B cell (primary cell): ENCODE data around the gene TCAIM. TPM values are rescaled to one million over a fixed set of nuclear protein-coding genes. Genes with fewer than 3 reads are reported as not detected.

Source experiments
- ATAC-seq: fragments of 200-7000 bp; cut with Tn5 transposase; one replicate; pipeline ENCODE4 v1.10.0; 2021; ENCODE audit warnings: low read depth, mild to moderate bottlenecking, moderate number of reproducible peaks, moderate library complexity
- CTCF ChIA-PET: fragments of 350-600 bp; sonication (Branson Sonifier 250); formaldehyde crosslinking; loops from one replicate; lab custom pipeline; 2021; ENCODE audit warnings: antibody characterized with exemption, inconsistent platforms; lab: Charles Lee
- POLR2A ChIA-PET: fragments of 350-600 bp; sonication (Branson Sonifier 250); formaldehyde crosslinking; loops from one replicate; lab custom pipeline; 2021; ENCODE audit warnings: antibody characterized with exemption; lab: Charles Lee
- DNase-seq: peaks from one replicate; pipeline ENCODE4 v3.0.0; 2013
- H2AFZ ChIP-seq: 2 replicates; pipeline ENCODE4 v1.6.1; 2012; ENCODE audit warnings: mild to moderate bottlenecking, low read depth, low read length; ENCODE audit not compliant: insufficient read depth, poor library complexity, severe bottlenecking
- H3K27ac ChIP-seq, 2 donors: 1 replicate in 1 of 2; 2 replicates in 1 of 2; pipeline ENCODE4 v1.5.1; 2012 to 2013; ENCODE audit warnings: low read length in 2 of 2, mild to moderate bottlenecking in 2 of 2, moderate library complexity in 1 of 2
- H3K27me3 ChIP-seq, 4 experiments: fragments of 200-600 bp in 1 of 4; sonication (generic) in 1 of 4; replicated peaks in 1 of 4; 1 replicate in 2 of 4; 2 replicates in 2 of 4; pipeline versions ENCODE4 v1.6.1 to v1.7.0; 2013 to 2016; ENCODE audit warnings: low read length in 3 of 4, mild to moderate bottlenecking in 2 of 4, mixed read lengths in 1 of 4, moderate library complexity in 1 of 4; ENCODE audit not compliant: insufficient read depth in 4 of 4, control insufficient read depth in 3 of 4; ENCODE audit errors: control extremely low read depth in 1 of 4
- H3K36me3 ChIP-seq, 2 experiments: replicated peaks in 1 of 2; 1 replicate in 1 of 2; 2 replicates in 1 of 2; pipeline versions ENCODE4 v1.6.1 to v1.7.1; 2013; ENCODE audit warnings: low read length in 1 of 2; ENCODE audit not compliant: insufficient read depth in 2 of 2, control insufficient read depth in 1 of 2; ENCODE audit errors: control extremely low read depth in 1 of 2, extremely low read depth in 1 of 2
- H3K4me1 ChIP-seq, 2 donors: fragments of 200-600 bp in 1 of 2; sonication (generic) in 1 of 2; 1 replicate in 1 of 2; 2 replicates in 1 of 2; pipeline versions ENCODE4 v1.5.1 to v1.6.1; 2013 to 2017; ENCODE audit warnings: low read length in 2 of 2; ENCODE audit not compliant: control insufficient read depth in 2 of 2, insufficient read depth in 2 of 2
- H3K4me2 ChIP-seq: replicated peaks from 2 replicates; pipeline ENCODE3; 2012; ENCODE audit warnings: mild to moderate bottlenecking, low read depth, low read length; ENCODE audit not compliant: poor library complexity, severe bottlenecking
- H3K4me3 ChIP-seq, 5 experiments: fragments of 200-600 bp in 1 of 5; sonication (generic) in 1 of 5; 1 replicate in 3 of 5; 2 replicates in 2 of 5; pipeline versions ENCODE4 v1.5.1 to v1.7.0; 2011 to 2016; ENCODE audit warnings: low read length in 4 of 5, mild to moderate bottlenecking in 4 of 5, low read depth in 2 of 5, control low read depth in 1 of 5, moderate library complexity in 1 of 5; ENCODE audit not compliant: insufficient read depth in 1 of 5; ENCODE audit errors: control extremely low read depth in 1 of 5, extremely low read depth in 1 of 5
- H3K79me2 ChIP-seq: fragments of 200-600 bp; sonication (generic); one replicate; pipeline ENCODE4 v1.6.0; 2016; ENCODE audit warnings: low read length; ENCODE audit not compliant: control insufficient read depth, insufficient read depth
- H3K9ac ChIP-seq: fragments of 200-600 bp; sonication (generic); 2 replicates; pipeline ENCODE4 v1.6.1; 2017; ENCODE audit warnings: mild to moderate bottlenecking, low read length, moderate library complexity
- H3K9me3 ChIP-seq, 3 donors: one replicate each; pipeline versions ENCODE4 v1.6.1 to v1.7.1; 2013; ENCODE audit warnings: low read length in 2 of 3; ENCODE audit not compliant: control insufficient read depth in 2 of 3, insufficient read depth in 1 of 3; ENCODE audit errors: control extremely low read depth in 1 of 3
- H4K20me1 ChIP-seq: 2 replicates; pipeline ENCODE4 v1.6.0; 2012; ENCODE audit warnings: mild to moderate bottlenecking, low read length; ENCODE audit not compliant: insufficient read depth, control insufficient read depth, poor library complexity, severe bottlenecking
- H3K27ac Mint-ChIP-seq: one replicate; pipeline ENCODE4 v1.8.0; 2021; ENCODE audit warnings: mixed read lengths
- H3K27me3 Mint-ChIP-seq: one replicate; pipeline ENCODE4 v1.8.0; 2021; ENCODE audit warnings: mixed read lengths
- H3K4me1 Mint-ChIP-seq: one replicate; pipeline ENCODE4 v1.8.0; 2021; ENCODE audit warnings: mixed read lengths
- H3K4me3 Mint-ChIP-seq: one replicate; pipeline ENCODE4 v1.8.0; 2021; ENCODE audit warnings: mixed read lengths
- H3K9me3 Mint-ChIP-seq: one replicate; pipeline ENCODE4 v1.8.0; 2022; ENCODE audit warnings: mixed read lengths; ENCODE audit not compliant: insufficient read depth
- CTCF ChIP-seq: fragments of 200-600 bp; IDR thresholded peaks from one replicate; pipeline ENCODE4 v1.8.0; 2022; ENCODE audit warnings: antibody characterized with exemption, mild to moderate bottlenecking
- EZH2 ChIP-seq: IDR thresholded peaks from 2 replicates; pipeline ENCODE4 v1.6.1; 2012; ENCODE audit warnings: borderline replicate concordance, low read depth, mild to moderate bottlenecking, moderate library complexity, low read length; ENCODE audit not compliant: insufficient read depth, poor library complexity, severe bottlenecking
- WGBS: methylation state at CpG from one replicate; pipeline ENCODE4 v1.1.5; 2013; ENCODE audit warnings: missing lambda C conversion rate; ENCODE audit not compliant: insufficient coverage; 5-methylcytosine and 5-hydroxymethylcytosine counted together
- intact Hi-C: fragments of 100-400 bp; cut with micrococcal nuclease; formaldehyde crosslinking; loops from one replicate; pipeline ENCODE4 v1.10.0; 2022
- polyA plus RNA-seq: library from polyadenylated mRNA; depleted of rRNA; stranded (reverse); fragments of >200 nt; gene quantifications from 2 replicates; pipeline ENCODE4 v1.2.3, GENCODE V29; 2012
- total RNA-seq, 2 donors: library from RNA; stranded (reverse); fragments of 120-200 nt in 1 of 2; gene quantifications; 1 replicate in 1 of 2; 2 replicates in 1 of 2; pipeline versions ENCODE4 v1.2.3 to v1.2.4, GENCODE V29; 2013 to 2022

Gene TCAIM
- total and polyA plus RNA-seq, 2 donors (not counting 1 experiment from before 2014, with no cell fraction given) = 4.3 to 15.8 TPM

DNA sequence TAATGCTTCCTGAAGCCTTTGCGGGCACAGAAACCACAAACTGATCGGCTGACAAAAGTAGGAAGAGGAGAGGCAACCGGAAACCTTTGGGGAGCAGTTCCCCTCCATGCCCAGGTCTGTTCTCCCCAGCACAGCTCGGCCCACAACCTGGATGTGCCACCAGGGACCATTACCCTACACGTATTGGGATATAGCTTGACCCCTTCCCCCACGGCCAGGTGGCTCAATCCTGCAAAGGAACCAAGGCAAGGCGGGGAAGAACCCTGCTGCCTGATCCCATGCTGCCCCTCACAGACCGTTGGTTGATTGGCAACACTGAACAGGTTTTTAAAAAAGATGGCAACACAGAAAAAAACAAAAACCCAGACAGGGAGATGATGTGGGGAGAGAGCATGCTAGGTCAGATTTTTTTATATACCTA is 19.7 kb upstream of the TCAIM start:
- no peaks in the 10 kb centered on the region for H3K9me3 ChIP-seq
- 6% methylated on average over 4 of the region's 8 CpGs for WGBS
- H2AFZ ChIP-seq = peak overlapping the region; percentile 32
- no peak for ATAC-seq
- H3K4me1 Mint-ChIP-seq = no peaks in the 10 kb centered on the region
- H3K4me1 ChIP-seq = no peaks in the 10 kb centered on the region
- intact Hi-C loops = no loop called here
- DNase-seq = no peak
- H3K9ac ChIP-seq = no peak overlapping the region
- H3K27me3 Mint-ChIP-seq = peaks cover 7% of the 10 kb centered on the region
- ChIA-PET POLR2A (no interaction called here), CTCF (no interaction called here)
- H3K79me2 ChIP-seq = no peaks in the 10 kb centered on the region
- H3K4me3 ChIP-seq = no peak overlapping the region
- no peak overlapping the region for H3K27ac ChIP-seq
- H3K4me2 ChIP-seq = no peak overlapping the region
- TF ChIP-seq EZH2 = no peak
- no peak for TF ChIP-seq CTCF
- H3K36me3 ChIP-seq = no peaks in the 10 kb centered on the region
- H3K4me3 Mint-ChIP-seq = no peak overlapping the region
- H3K9me3 Mint-ChIP-seq = no peaks in the 10 kb centered on the region
- H4K20me1 ChIP-seq = no peaks in the 10 kb centered on the region
- no peak overlapping the region for H3K27ac Mint-ChIP-seq
- H3K27me3 ChIP-seq = peaks cover 0 to 3% (median 0%) of the 10 kb centered on the region in 4 experiments

GRCh38 chr3:44321335-44321734 is 17.2 kb upstream of the TCAIM start:
- Histone ChIP-seq H3K27ac (no peak overlapping the region), H3K4me1 (no peaks in the 10 kb centered on the region), H2AFZ (no peak overlapping the region), H3K9me3 (no peaks in the 10 kb centered on the region), H3K9ac (no peak overlapping the region), H3K4me2 (no peak overlapping the region), H3K27me3 (peaks cover 0 to 3% (median 0%) of the 10 kb centered on the region in 4 experiments), H3K4me3 (no peak overlapping the region), H3K36me3 (no peaks in the 10 kb centered on the region), H4K20me1 (no peaks in the 10 kb centered on the region), H3K79me2 (no peaks in the 10 kb centered on the region)
- DNase-seq (no peak), ATAC-seq (no peak)
- intact Hi-C loops = loop anchor here (5.0 kb wide), 1 partner anchor 191 kb away; no protein-coding TSS in a partner anchor
- H3K27ac Mint-ChIP-seq = no peak overlapping the region
- H3K4me1 Mint-ChIP-seq = no peaks in the 10 kb centered on the region
- no peak overlapping the region for H3K4me3 Mint-ChIP-seq
- H3K9me3 Mint-ChIP-seq = no peaks in the 10 kb centered on the region
- TF ChIP-seq EZH2 = no peak
- TF ChIP-seq CTCF = no peak
- POLR2A ChIA-PET = no interaction called here
- no CpG with 5 or more reads among the region's 3 CpGs for WGBS
- CTCF ChIA-PET = interaction anchor here (0.9 to 1.5 kb wide), 2 partner anchors 8 to 17 kb away, joined by 4 to 5 read pairs; partner anchors contain the start of gene TCAIM
- H3K27me3 Mint-ChIP-seq = peaks cover 6% of the 10 kb centered on the region
